ENCODE measurements around the gene PLCH1.

DNA sequence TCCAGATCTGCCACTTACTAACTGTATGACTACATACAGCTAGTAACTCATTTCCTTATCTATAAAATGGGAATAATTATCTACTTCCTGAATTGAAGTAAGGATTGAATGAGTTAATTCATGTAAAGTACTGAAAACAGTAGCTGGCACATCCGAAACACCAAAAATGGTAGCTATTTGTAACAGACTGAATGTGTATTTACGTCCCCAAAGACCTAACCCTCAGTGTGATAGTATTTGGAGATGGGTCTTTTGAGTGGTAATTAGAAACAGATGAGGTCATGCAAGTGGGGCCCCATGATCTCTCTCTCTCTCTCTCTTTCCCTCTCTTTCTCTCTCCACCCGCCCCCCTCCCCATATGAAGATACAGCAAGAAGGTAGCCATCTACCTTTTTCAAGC is 146.2 kb downstream of the PLCH1 start:
- TF ChIP-seq, protein P1, sequence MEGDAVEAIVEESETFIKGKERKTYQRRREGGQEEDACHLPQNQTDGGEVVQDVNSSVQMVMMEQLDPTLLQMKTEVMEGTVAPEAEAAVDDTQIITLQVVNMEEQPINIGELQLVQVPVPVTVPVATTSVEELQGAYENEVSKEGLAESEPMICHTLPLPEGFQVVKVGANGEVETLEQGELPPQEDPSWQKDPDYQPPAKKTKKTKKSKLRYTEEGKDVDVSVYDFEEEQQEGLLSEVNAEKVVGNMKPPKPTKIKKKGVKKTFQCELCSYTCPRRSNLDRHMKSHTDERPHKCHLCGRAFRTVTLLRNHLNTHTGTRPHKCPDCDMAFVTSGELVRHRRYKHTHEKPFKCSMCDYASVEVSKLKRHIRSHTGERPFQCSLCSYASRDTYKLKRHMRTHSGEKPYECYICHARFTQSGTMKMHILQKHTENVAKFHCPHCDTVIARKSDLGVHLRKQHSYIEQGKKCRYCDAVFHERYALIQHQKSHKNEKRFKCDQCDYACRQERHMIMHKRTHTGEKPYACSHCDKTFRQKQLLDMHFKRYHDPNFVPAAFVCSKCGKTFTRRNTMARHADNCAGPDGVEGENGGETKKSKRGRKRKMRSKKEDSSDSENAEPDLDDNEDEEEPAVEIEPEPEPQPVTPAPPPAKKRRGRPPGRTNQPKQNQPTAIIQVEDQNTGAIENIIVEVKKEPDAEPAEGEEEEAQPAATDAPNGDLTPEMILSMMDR (IDR thresholded peaks at IDR 0.05): no peak
- TF ChIP-seq POLR2A (IDR thresholded peaks at IDR 0.05): no peak
